NCI-H1092 (cell line): ENCODE results near the gene WDR45B.

ENCODE experiments used
- DNase-seq: peaks from one replicate; lab custom pipeline; 2025; lab: John Stamatoyannopoulos, UW

The WDR45B gene

GRCh38 chr17:82629748-82630147, 18.5 kb downstream of the WDR45B start:
- no peak for DNase-seq

DNA sequence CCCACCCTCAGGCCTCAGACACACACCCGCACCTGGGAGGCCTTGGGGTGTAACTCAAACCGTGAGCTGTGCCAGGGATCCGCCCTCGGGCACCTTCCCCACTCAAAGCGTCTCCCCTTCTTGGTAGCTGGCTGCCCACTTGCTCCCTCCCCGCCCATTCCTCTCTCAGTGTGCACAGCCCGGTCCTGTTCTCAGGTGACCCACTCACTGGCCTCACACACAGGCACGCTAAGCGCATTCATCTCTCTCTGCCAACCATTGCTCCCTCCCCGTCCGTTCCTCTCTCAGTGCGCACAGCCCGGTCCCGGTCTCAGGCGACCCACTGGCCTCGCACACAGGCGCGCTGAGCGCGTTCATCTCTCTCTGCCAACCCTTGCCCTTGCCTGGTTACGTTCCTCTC, 20.8 kb downstream of the WDR45B start:
- no peak for DNase-seq

DNA sequence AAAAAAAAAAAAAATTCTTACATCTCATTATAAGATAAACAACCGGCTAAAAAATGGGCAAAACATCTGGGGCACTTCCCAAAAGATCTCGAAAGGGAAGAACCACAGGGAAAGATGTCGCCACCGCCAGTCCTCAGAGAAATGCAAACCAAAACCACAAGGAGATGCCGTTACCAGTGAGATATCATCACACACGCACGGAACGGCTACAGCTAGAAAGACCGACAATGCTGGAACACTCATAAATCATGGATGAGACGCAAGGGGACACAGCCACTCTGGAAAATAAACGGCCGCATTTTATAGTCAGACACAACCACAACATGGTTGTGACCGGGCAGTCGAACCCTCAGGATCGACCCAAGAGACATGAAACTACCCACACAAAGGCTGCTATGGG, 24.5 kb downstream of the WDR45B start:
- no peak for DNase-seq

- no peak for DNase-seq
These were observed 28.6 kb downstream of the WDR45B start for GRCh38 chr17:82619641-82620040.

- DNase-seq: no peak
These were observed 29.0 kb downstream of the WDR45B start for GRCh38 chr17:82619211-82619610.

DNA sequence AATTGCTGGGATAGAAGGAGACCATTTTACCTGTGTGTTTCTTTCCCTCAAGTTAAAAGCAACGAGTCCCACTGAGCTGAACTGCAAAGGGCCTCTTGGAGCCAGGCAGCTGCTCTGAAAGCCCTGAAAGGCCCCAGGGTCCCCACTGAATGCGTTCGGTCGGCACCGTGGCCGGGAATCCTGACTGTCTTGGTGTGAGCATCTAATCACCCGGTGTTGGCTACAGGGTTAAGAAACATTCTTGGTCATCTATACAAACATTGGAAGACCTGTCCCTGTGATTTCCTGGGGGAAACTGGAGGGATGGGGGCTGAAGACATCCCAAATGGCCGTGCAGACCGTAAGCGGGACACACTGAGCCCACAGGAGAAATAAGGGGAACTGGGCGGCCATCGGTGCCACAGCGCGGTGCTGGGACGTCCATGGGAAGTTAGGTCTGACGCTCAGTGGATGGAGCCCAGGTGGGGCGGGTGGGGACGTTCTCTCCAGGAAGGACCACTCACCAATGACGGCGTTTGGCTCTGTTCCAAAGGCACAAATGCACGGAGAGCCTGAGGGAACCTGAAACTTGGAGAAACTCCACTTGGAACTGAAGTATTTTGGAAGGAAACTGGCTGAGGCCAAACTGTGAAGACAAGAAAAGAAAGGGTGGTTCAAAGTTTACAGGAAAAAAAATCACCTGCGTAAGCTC, 32.1 kb downstream of the WDR45B start:
- DNase-seq: no peak

DNA sequence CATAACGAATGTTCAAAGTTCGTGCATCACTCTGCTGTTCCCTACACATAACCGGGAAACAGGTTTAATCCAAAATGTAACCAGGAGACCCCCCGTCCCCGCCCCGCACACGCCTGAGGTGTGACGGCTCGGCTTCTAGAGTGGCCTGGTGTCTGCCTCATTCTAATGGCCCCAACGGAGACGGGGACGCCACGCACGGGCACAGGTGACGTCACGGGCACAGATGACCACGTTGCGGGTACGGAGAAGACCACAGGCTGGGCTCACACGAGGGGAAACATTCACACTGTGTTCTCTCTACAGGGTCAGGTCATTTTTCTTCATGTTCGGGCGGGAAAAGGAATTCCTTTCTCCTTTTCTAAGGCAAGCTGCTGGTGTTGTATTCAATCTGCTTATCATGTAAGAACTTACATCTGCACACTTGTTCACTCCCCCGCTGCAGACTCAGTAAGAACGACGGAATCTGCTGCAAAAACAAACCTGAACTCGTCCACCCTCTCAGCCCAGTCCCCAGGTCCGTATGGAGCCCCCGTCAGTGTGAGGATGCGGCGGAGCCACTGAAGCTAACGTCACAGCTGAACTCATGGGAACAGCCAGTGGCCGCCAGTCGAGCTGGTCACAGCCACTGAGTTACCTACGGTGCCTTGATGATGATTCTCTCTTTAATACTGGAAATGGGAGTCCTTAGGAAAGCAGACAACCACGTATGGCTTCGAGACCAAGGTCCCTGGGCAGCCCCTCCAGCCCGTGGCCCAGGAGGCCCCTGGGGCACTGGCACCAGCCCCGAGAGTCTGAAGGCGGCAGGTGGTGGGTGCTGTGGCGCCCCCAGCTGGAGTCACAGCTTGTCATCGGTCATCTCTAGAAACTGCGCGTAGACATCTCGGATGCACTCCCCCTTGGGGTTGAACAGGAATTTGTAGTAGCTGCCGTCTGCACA, 32.9 kb downstream of the WDR45B start:
- no peak for DNase-seq

DNA sequence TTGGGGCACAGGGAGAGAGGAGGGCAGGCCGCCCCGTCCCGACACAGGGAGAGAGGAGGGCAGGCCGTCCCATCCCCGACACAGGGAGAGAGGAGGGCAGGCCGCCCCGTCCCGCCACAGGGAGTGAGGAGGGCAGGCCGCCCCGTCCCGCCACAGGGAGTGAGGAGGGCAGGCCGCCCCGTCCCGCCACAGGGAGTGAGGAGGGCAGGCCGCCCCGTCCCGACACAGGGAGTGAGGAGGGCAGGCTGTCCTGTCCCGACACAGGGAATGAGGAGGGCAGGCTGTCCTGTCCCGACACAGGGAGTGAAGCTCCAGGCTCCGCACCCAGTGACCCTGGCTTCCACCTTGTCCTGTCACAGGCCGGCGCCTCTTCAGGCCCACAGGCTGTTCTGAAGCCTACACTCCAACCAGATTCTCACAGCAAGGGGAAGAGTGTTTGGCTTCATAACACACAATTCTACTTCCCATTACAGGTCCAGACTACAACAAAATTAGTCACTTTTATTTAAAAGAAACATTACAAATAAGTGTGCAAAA, 34.1 kb downstream of the WDR45B start:
- no peak for DNase-seq

DNA sequence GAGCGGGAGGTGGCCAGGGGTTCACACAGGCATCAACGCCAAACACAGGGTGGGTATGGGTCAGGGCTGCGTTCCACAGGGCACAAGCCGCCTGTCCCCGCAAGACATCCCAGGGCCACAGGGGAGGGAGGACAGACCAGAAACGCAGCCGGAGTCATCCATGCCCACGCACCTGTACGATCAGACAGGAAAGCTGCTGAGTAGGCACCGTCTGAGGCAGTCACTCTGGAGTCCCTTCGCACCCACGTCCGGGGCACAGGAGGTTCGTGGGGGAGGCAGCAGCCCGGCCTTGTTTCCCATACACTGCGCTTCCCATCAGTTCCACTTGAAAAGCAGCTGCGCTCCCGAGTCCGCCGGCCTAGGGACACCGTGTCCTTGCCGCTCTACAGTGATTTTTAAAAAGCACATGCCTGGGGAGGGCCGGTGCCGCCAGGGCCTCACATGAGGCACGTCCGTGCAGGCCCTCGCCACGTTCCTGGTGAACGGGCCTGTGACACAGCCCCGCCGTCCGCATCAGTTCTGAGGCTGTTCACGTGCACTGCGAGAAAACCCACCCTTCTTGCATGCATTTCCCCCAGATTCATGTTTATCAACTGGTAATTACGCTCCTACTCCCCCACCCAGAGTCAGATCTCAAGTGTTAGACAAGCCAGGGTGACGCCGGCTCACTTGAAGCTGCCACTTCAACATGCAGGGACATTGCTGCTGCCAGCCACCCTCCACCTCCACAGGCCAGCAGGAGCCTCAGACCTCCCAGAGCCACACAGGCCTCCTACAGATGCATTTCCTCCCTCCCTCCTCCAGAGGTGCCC, 34.8 kb downstream of the WDR45B start:
- DNase-seq: no peak

- DNase-seq: no peak
These were observed 36.8 kb downstream of the WDR45B start for GRCh38 chr17:82611140-82612058.

DNA sequence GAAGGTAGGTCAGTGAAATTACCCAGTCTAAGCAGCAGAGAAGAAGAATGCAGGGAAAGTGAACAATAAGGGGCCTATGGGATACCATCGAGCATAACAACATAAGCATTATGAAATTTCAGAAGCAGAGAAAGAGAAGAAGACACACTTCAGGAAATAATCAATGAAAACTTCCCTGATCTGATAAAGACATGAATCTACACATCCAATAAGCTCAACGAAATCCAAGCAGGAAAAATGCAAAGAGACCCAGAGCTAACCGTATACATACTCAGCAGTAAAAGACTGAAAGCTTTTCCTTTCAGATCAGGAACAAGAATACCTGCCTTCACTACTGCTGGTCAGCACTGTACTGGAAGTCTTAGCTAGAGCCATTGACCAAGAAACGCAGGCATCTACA, 38.6 kb downstream of the WDR45B start:
- no peak for DNase-seq

DNA sequence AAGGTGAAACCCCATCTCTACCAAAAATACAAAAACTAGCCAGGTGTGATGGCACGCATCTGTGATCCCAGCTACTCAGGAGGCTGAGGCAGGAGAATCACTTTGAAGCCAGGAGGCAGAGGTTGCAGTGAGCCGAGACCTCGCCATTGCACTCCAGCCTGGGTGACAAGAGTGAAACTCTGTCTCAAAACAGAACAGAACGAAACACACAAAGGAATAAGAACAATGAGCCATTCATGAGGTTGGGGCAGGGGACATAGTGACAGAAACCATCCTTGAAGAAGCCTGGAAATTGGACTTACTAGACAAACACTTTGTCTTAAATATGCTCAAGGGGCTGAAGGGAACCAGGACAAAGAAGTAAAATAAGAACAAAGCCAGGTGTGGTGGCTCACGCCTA, 39.4 kb downstream of the WDR45B start:
- DNase-seq: no peak

DNA sequence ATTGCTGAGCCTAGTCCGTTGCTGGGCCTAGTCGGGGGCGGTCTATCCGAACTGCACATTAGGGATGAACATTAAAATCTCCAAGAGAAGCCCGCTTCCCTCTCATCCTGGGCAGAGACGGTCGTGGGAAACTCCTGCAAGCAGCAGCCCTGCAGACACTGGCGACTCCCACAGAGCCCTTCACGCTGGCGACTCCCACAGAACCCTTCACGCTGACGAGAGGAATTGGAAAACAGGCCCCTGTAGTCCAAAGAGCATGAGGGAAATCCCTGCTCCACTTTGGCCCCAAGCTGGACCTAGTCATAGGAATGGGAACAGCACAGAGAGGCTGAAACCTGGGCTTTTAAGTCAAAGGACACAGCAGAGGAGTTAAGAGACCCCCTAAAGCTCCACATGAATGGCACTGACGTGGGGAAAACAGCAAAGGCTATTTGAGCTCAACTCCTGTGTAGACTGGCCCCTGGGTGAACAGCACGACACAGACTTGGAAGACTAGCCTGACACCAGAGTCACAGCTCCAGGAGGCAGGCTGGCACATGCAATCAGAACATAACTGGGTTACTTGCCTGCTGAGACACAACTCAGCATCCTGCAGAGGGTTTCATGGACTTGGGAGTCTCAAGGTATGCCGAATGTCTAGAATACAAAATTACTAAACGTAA, 42.2 kb downstream of the WDR45B start:
- no peak for DNase-seq

DNA sequence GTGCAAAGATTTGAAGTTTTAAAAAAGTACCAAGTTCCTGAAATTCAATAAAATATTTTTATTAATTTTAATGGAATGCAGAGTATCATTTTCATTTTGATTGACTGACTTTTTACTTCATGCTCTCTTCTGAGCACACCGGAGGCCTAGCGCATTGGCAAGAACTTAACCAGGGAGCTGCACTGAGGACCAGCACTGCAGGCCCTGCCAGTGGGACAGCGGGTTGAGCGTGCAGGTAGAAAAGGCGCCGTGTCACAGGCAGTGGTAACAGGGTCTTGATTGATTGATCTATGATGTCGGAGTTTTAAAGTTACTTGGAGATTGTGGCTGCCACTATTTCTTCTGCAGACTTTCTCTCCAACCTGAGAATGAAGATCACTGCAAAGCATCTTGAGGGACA, 43.7 kb downstream of the WDR45B start:
- DNase-seq: no peak

- DNase-seq: no peak
These were observed 44.2 kb downstream of the WDR45B start for GRCh38 chr17:82603981-82604448.

DNA sequence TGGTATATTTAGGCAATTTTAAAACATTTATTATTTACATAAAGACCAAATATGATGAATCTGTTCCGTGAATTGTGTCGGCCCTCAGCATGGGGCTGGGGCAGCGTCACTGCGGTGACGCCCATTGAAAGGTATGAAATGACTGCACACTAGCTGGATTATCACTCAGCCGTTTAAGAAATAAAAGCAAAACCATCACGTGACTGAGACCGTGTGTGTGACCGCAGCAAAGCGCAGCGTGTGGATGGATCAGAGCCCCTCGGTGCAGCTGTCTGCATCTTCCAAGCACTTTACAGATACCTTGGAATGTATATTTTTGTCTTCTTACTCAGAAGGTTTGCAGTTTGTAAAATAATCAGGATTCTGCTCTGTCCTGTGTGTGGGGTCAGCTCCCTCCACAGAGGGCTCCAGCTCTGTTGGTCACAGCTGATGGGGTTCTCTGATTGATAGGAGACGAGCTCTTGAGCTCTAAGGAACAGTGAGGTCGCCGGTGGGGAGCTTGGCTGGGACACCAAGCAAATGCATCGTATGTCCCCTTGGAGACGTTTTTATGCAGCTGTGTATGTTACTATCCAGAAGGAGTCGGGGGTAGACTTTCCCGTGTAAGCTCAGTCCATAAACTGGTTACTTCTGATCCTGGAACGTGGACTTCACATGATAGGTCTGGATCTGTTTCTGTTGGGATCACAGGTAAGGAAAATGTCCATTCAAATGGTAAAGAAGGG, 45.1 kb downstream of the WDR45B start:
- no peak for DNase-seq

DNA sequence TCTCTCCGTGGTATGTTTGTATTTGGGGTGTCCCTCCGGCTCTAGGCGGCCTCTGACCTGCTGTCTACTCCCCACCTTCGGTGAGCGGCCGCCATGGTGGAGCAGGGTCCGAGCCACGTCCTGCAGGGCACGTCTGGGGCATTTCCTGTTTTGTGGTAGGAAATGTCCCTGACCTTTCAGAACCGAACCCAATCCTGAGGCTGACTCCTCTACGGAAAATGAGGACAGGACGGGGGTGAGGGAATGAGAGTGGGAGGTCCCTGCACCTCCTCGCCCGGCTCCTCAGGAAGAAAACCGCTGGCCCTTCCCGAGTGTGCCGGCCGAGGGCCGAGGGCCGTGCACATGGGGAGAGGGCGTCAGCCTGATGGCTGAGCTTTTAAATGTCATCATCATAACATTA, 45.8 kb downstream of the WDR45B start:
- no peak for DNase-seq

- no peak for DNase-seq
These were observed 46.7 kb downstream of the WDR45B start for GRCh38 chr17:82601447-82602000.

DNA sequence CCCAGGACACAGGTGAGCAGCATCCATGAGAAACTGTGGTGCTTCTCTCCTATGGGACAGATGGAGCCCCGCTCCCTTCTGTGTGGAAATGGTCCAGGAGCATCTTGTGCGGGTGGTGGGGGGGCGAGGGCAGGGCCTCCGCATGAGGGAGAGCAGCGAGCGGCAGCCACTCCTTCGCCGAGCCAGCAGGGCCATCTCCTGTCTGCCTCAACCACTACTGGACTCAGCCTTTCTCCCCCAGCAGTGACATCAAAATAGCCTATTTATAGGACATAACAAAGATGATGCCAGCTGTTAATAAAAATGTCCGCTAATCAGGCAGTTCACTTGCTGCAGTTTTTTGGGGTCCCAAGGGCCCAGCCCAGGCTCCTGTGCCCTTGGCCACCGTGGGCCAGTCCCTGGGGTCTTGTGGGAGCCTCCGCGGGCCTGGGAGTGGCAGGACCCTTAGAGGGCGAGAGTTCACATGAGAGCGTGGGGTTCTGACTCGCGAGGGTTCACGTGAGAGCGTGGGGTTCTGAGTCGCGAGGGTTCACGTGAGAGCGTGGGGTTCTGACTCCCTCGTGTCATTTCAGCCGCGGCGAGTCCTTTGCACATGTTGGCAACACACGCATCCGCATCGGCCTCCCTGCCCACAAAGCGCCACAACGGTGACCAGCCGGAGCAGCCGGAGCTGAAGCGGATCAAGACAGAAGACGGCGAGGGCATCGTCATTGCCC, 47.4 kb downstream of the WDR45B start:
- DNase-seq: no peak
